Measurements from ENCODE around the gene ADORA1.

- TF ChIP-seq CTCF (conservative IDR thresholded peaks at IDR 0.05) (no peak), ZFX (IDR thresholded peaks at IDR 0.05) (no peak)
These were observed 2.9 kb downstream of the ADORA1 start for GRCh38 chr1:203130358-203130985.
